GM12878 (cell line): ENCODE results near the gene CPNE4.

Source experiments
- HDAC6 ChIP-seq: fragments of 200-600 bp; sonication (generic); IDR thresholded peaks from one replicate; pipeline ENCODE4 v1.8.0; 2017; ENCODE audit warnings: antibody characterized with exemption; ENCODE audit not compliant: unreplicated experiment
- POLR2AphosphoS2 ChIP-seq: IDR thresholded peaks from 2 replicates; pipeline ENCODE4 v1.6.1; 2011; ENCODE audit warnings: low read depth, mild to moderate bottlenecking, low read length, improper control_type of control experiment, moderate library complexity
- SIN3A ChIP-seq: IDR thresholded peaks from 2 replicates; pipeline ENCODE4 v1.6.1; 2012; ENCODE audit warnings: low read depth, low read length, improper control_type of control experiment
- YBX1 ChIP-seq: fragments of 450-650 bp; IDR thresholded peaks from 2 replicates; pipeline ENCODE4 v1.6.1; 2016; ENCODE audit warnings: antibody characterized with exemption
- YY1 ChIP-seq: IDR thresholded peaks from 2 replicates; pipeline ENCODE4 v1.6.1; 2011; ENCODE audit warnings: low read depth, mild to moderate bottlenecking, low read length
- ZNF24 ChIP-seq: fragments of 450-650 bp; IDR thresholded peaks from 2 replicates; pipeline ENCODE4 v1.6.1; 2017; ENCODE audit warnings: antibody characterized with exemption, mild to moderate bottlenecking
- TF ChIP-seq, protein P1 (sequence below): IDR thresholded peaks from 2 replicates; pipeline ENCODE4 v1.6.1; 2011; ENCODE audit warnings: mild to moderate bottlenecking, low read depth, low read length, moderate library complexity; ENCODE audit not compliant: insufficient replicate concordance
- TF ChIP-seq, protein P2 (sequence below), 3 experiments: IDR thresholded peaks in 2 of 3; conservative IDR thresholded peaks in 1 of 3; 2 replicates each; pipeline ENCODE4 v1.5.1; 2011; ENCODE audit warnings: low read depth in 3 of 3, low read length in 3 of 3, mild to moderate bottlenecking in 3 of 3, control low read depth in 2 of 3, moderate library complexity in 2 of 3, inconsistent platforms in 1 of 3, mixed read lengths in 1 of 3; ENCODE audit not compliant: control insufficient read depth in 2 of 3, insufficient read depth in 1 of 3; ENCODE audit errors: extremely low read depth in 1 of 3

DNA sequence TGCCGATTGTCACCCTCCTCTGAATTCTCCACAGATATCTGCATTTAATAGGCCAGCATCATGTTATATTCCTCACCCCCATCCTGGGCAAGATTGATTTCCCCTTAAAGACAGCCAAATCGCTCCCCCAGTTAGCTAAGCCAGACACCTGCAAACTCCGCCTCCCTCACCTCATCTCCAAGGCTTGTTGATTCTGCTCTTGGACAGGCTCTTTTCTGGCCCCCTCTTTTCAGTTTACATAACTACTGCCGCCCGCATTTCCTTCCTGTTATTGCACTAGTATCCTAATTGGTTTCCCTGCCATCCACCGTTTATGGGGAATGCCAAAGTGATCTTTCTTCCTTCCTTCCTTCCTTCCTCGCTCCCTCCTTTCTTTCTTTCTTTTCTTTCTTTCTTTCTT, 317.3 kb downstream of the CPNE4 start:
- TF ChIP-seq, protein P1, sequence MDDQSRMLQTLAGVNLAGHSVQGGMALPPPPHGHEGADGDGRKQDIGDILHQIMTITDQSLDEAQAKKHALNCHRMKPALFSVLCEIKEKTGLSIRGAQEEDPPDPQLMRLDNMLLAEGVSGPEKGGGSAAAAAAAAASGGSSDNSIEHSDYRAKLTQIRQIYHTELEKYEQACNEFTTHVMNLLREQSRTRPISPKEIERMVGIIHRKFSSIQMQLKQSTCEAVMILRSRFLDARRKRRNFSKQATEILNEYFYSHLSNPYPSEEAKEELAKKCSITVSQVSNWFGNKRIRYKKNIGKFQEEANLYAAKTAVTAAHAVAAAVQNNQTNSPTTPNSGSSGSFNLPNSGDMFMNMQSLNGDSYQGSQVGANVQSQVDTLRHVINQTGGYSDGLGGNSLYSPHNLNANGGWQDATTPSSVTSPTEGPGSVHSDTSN = no peak
- no peak for TF ChIP-seq YY1
- no peak for TF ChIP-seq HDAC6
- TF ChIP-seq ZNF24 = no peak
- no peak for TF ChIP-seq SIN3A
- TF ChIP-seq, protein P2, sequence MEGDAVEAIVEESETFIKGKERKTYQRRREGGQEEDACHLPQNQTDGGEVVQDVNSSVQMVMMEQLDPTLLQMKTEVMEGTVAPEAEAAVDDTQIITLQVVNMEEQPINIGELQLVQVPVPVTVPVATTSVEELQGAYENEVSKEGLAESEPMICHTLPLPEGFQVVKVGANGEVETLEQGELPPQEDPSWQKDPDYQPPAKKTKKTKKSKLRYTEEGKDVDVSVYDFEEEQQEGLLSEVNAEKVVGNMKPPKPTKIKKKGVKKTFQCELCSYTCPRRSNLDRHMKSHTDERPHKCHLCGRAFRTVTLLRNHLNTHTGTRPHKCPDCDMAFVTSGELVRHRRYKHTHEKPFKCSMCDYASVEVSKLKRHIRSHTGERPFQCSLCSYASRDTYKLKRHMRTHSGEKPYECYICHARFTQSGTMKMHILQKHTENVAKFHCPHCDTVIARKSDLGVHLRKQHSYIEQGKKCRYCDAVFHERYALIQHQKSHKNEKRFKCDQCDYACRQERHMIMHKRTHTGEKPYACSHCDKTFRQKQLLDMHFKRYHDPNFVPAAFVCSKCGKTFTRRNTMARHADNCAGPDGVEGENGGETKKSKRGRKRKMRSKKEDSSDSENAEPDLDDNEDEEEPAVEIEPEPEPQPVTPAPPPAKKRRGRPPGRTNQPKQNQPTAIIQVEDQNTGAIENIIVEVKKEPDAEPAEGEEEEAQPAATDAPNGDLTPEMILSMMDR (IDR thresholded peaks at IDR 0.05 in 2 of 3, conservative IDR thresholded peaks at IDR 0.05 in 1 of 3; ENCODE audit: control insufficient read depth in 2 of 3, extremely low read depth in 1 of 3, insufficient read depth in 1 of 3, low read depth in 3 of 3, low read length in 3 of 3) = no peak
- TF ChIP-seq YBX1 = no peak
- no peak for TF ChIP-seq POLR2AphosphoS2
